Mesendoderm (in vitro differentiated cells): ENCODE measurements around the gene SEMA3A.
A peak's percentile ranks its signal among the peaks of the same experiment; 100 is the strongest.

Experiments
- DNase-seq: peaks from one replicate; pipeline ENCODE4 v3.0.0; 2013
- H2AK5ac ChIP-seq: 2 replicates; pipeline ENCODE4 v1.6.1; 2013; ENCODE audit warnings: low read length, inconsistent platforms
- H2BK120ac ChIP-seq: 2 replicates; pipeline ENCODE4 v1.6.1; 2013; ENCODE audit warnings: low read depth, mild to moderate bottlenecking, low read length, moderate library complexity, mixed read lengths
- H2BK15ac ChIP-seq: replicated peaks from 2 replicates; pipeline ENCODE4 v1.6.1; 2013; ENCODE audit warnings: low read depth, mild to moderate bottlenecking, moderate library complexity
- H2BK5ac ChIP-seq: 2 replicates; pipeline ENCODE4 v1.6.1; 2013; ENCODE audit warnings: low read length, inconsistent platforms
- H3K18ac ChIP-seq: 2 replicates; pipeline ENCODE4 v1.6.1; 2013; ENCODE audit warnings: mild to moderate bottlenecking, low read length, mixed read lengths
- H3K23ac ChIP-seq: one replicate; pipeline ENCODE4 v1.6.1; 2013; ENCODE audit warnings: low read length
- H3K27ac ChIP-seq: 2 replicates; pipeline ENCODE4 v1.5.1; 2013; ENCODE audit warnings: low read depth, mild to moderate bottlenecking, inconsistent platforms, low read length, moderate library complexity
- H3K27me3 ChIP-seq: 2 replicates; pipeline ENCODE4 v1.6.1; 2013; ENCODE audit warnings: low read length, control low read depth, mild to moderate bottlenecking, inconsistent platforms; ENCODE audit not compliant: insufficient read depth, poor library complexity
- H3K36me3 ChIP-seq: 2 replicates; pipeline ENCODE4 v1.6.1; 2013; ENCODE audit warnings: low read length, inconsistent platforms; ENCODE audit not compliant: control insufficient read depth, insufficient read depth
- H3K4ac ChIP-seq: one replicate; pipeline ENCODE4 v1.6.1; 2013; ENCODE audit warnings: low read depth, mild to moderate bottlenecking, low read length, moderate library complexity
- H3K4me1 ChIP-seq: 2 replicates; pipeline ENCODE4 v1.6.1; 2013; ENCODE audit warnings: low read depth, low read length, inconsistent platforms; ENCODE audit not compliant: control insufficient read depth
- H3K4me2 ChIP-seq: 2 replicates; pipeline ENCODE4 v1.6.1; 2013; ENCODE audit warnings: low read length
- H3K4me3 ChIP-seq: 2 replicates; pipeline ENCODE4 v1.5.1; 2013; ENCODE audit warnings: mild to moderate bottlenecking, low read length
- H3K56ac ChIP-seq: one replicate; pipeline ENCODE4 v1.6.1; 2013; ENCODE audit warnings: low read length
- H3K79me1 ChIP-seq: 2 replicates; pipeline ENCODE4 v1.6.1; 2013; ENCODE audit warnings: low read length, inconsistent platforms
- H3K79me2 ChIP-seq: 2 replicates; pipeline ENCODE4 v1.6.1; 2013; ENCODE audit warnings: mild to moderate bottlenecking, low read length; ENCODE audit not compliant: control insufficient read depth, insufficient read depth
- H3K9ac ChIP-seq: 2 replicates; pipeline ENCODE4 v1.6.1; 2013; ENCODE audit warnings: low read length, inconsistent platforms
- H4K5ac ChIP-seq: one replicate; pipeline ENCODE4 v1.6.1; 2013; ENCODE audit warnings: low read length
- H4K8ac ChIP-seq: one replicate; pipeline ENCODE4 v1.6.1; 2013; ENCODE audit warnings: low read depth, mild to moderate bottlenecking, control low read depth, low read length, moderate library complexity
- WGBS: extraction: QIAGEN DNeasy Blood & Tissue Kit; methylation state at CpG from one replicate; pipeline ENCODE4 v1.1.7; 2013; ENCODE audit warnings: low lambda C conversion rate, missing lambda C conversion rate; ENCODE audit not compliant: insufficient coverage; ENCODE audit errors: extremely low coverage; 5-methylcytosine and 5-hydroxymethylcytosine counted together

SEMA3A gene

DNA sequence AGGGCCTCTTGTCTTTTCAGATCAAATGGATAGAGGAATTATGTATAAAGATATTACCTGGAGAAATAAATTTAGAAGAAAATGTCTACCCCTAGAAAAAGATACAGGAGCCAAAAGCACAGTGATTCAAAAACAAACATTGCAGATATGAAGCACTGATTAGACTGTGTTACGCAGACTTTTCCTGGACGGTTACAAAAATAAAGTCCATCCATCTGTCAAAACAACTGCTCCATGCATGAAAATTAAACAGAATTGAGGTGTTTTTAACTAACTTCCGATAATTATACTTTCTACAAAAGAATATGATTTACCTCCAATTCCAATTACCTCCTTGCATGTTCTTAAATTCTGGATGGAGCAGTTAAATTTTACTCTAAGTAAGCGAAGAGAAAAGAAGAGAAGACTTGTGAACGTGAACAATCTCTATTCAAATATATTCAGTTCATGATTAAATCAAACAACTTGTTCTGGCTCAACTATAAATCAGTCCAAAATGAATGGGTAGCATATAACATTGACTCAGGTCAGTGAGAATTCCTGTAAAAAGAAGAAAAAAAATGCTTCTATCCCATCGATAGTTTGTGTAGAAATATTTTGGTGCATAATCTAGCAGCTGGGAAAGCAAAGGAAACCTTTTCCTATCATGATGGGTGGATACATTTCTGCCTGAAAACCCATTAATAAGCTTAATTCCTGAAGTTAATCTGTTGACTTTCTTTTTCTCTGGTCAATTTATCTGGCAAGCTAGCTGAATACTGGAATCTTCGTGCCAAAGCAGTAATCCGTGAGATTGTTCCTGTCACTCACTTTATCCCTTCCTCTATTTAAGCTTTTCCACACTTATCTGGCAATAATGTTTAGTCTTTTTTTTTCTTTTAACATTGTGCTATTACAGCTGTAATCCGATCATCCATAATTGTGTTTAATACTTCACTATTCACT, 80.4 kb downstream of the SEMA3A start:
- DNase-seq, result no peak
- WGBS, result 100% methylated on average over 1 of the region's 9 CpGs
- no peak overlapping the region for H3K18ac ChIP-seq

GRCh38 chr7:84113286-84113685, 81.3 kb downstream of the SEMA3A start:
- H3K27me3 ChIP-seq, result no peaks in the 10 kb centered on the region
- no peak overlapping the region for H2AK5ac ChIP-seq
- no peaks in the 10 kb centered on the region for H3K36me3 ChIP-seq
- no peak overlapping the region for H3K4ac ChIP-seq
- no CpG with 5 or more reads among the region's 2 CpGs for WGBS
- no peak overlapping the region for H3K27ac ChIP-seq
- H3K79me1 ChIP-seq, result no peaks in the 10 kb centered on the region
- H3K56ac ChIP-seq, result no peak overlapping the region
- H3K4me2 ChIP-seq, result no peak overlapping the region
- no peak for DNase-seq
- H3K18ac ChIP-seq, result no peak overlapping the region
- H2BK120ac ChIP-seq, result no peak overlapping the region
- peaks cover 3% of the 10 kb centered on the region for H3K4me1 ChIP-seq
- H4K8ac ChIP-seq, result no peak overlapping the region
- peak overlapping the region; percentile 36 for H2BK15ac ChIP-seq
- H2BK5ac ChIP-seq, result no peak overlapping the region
- no peak overlapping the region for H3K4me3 ChIP-seq
- no peak overlapping the region for H3K23ac ChIP-seq
- no peak overlapping the region for H4K5ac ChIP-seq
- no peak overlapping the region for H3K9ac ChIP-seq
- H3K79me2 ChIP-seq, result no peaks in the 10 kb centered on the region

More for the DNA sequence above, 80.4 kb downstream of the SEMA3A start:
- H3K23ac ChIP-seq, result no peak overlapping the region
- no peak overlapping the region for H2BK5ac ChIP-seq
- no peak overlapping the region for H2AK5ac ChIP-seq
- no peaks in the 10 kb centered on the region for H3K36me3 ChIP-seq
- no peak overlapping the region for H2BK15ac ChIP-seq
- H3K4me2 ChIP-seq, result no peak overlapping the region
- no peak overlapping the region for H4K5ac ChIP-seq
- peaks cover 3% of the 10 kb centered on the region for H3K4me1 ChIP-seq
- H3K4me3 ChIP-seq, result no peak overlapping the region
- no peak overlapping the region for H3K9ac ChIP-seq
- H3K56ac ChIP-seq, result no peak overlapping the region
- H2BK120ac ChIP-seq, result no peak overlapping the region
- H3K79me2 ChIP-seq, result no peaks in the 10 kb centered on the region
- H4K8ac ChIP-seq, result no peak overlapping the region
- H3K79me1 ChIP-seq, result no peaks in the 10 kb centered on the region
- H3K27ac ChIP-seq, result no peak overlapping the region
- H3K4ac ChIP-seq, result no peak overlapping the region
- H3K27me3 ChIP-seq, result no peaks in the 10 kb centered on the region

GRCh38 chr7:84112771-84113170, 81.8 kb downstream of the SEMA3A start:
- H2BK5ac ChIP-seq, result no peak overlapping the region
- H3K18ac ChIP-seq, result peak overlapping the region; percentile 60
- no peaks in the 10 kb centered on the region for H3K36me3 ChIP-seq
- no peaks in the 10 kb centered on the region for H3K79me1 ChIP-seq
- peak; percentile 53 for DNase-seq
- H2BK15ac ChIP-seq, result peak overlapping the region; percentile 6
- no peak overlapping the region for H3K56ac ChIP-seq
- H3K79me2 ChIP-seq, result no peaks in the 10 kb centered on the region
- H4K8ac ChIP-seq, result no peak overlapping the region
- no peak overlapping the region for H3K4me3 ChIP-seq
- H3K27me3 ChIP-seq, result no peaks in the 10 kb centered on the region
- H3K4ac ChIP-seq, result no peak overlapping the region
- H2BK120ac ChIP-seq, result no peak overlapping the region
- H4K5ac ChIP-seq, result no peak overlapping the region
- no peak overlapping the region for H3K9ac ChIP-seq
- no peak overlapping the region for H2AK5ac ChIP-seq
- H3K27ac ChIP-seq, result no peak overlapping the region
- H3K23ac ChIP-seq, result no peak overlapping the region
- WGBS, result no CpG with 5 or more reads among the region's 1 CpG
- H3K4me2 ChIP-seq, result no peak overlapping the region
- peaks cover 3% of the 10 kb centered on the region for H3K4me1 ChIP-seq

DNA sequence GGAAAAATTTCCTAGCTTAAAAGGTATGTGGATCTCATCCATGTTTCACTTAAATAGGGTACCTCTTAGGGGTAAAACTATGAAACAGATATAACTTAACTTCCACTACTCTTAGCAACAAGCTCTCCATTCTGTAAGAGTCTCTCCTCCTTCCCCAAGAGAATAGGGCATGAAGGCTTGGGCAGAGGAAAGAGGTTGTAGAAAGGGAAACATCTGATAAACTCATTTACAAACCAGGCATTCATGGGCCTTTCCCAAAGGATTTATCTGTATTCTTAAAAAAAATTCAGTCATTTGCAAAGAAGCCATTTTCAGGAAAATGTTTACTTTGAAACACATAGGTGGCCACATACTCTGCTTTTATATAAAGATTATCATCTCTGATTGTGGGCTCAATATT, 82.7 kb downstream of the SEMA3A start:
- no peak overlapping the region for H3K9ac ChIP-seq
- H3K23ac ChIP-seq, result no peak overlapping the region
- H2BK15ac ChIP-seq, result no peak overlapping the region
- no peak overlapping the region for H3K4me3 ChIP-seq
- H3K79me2 ChIP-seq, result no peaks in the 10 kb centered on the region
- peaks cover 3% of the 10 kb centered on the region for H3K4me1 ChIP-seq
- H2AK5ac ChIP-seq, result no peak overlapping the region
- no peak overlapping the region for H2BK5ac ChIP-seq
- no peak overlapping the region for H3K56ac ChIP-seq
- no peak for DNase-seq
- no peaks in the 10 kb centered on the region for H3K79me1 ChIP-seq
- H3K18ac ChIP-seq, result no peak overlapping the region
- no peak overlapping the region for H3K4me2 ChIP-seq
- no peaks in the 10 kb centered on the region for H3K27me3 ChIP-seq
- H3K36me3 ChIP-seq, result no peaks in the 10 kb centered on the region
- H4K8ac ChIP-seq, result no peak overlapping the region
- H4K5ac ChIP-seq, result no peak overlapping the region
- no peak overlapping the region for H3K4ac ChIP-seq
- no peak overlapping the region for H3K27ac ChIP-seq
- no peak overlapping the region for H2BK120ac ChIP-seq

DNA sequence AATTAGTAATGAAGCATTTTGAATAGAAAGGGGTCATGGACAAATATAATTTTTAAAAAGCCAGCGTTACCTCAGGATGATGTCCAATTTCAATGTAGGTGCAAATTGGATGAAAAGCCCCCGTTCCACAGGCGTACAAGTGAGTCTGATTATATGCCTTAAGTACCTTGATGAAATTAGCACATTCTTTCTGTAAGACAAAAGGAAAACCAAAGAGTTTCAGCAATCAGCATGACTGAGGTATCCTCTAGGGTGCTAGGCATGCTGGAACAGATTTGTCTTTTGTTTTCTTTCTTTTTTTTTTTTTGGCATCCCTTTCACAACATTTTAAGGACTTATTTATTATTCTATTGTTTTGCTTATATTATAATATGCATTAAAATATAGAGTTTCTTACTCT, 84.2 kb downstream of the SEMA3A start:
- H4K8ac ChIP-seq, result no peak overlapping the region
- no peak overlapping the region for H3K27ac ChIP-seq
- peak; percentile 50 for DNase-seq
- no peak overlapping the region for H3K4me3 ChIP-seq
- no peak overlapping the region for H4K5ac ChIP-seq
- H3K36me3 ChIP-seq, result no peaks in the 10 kb centered on the region
- H3K9ac ChIP-seq, result no peak overlapping the region
- H2BK120ac ChIP-seq, result no peak overlapping the region
- peaks cover 3% of the 10 kb centered on the region for H3K4me1 ChIP-seq
- H3K79me2 ChIP-seq, result no peaks in the 10 kb centered on the region
- H2AK5ac ChIP-seq, result no peak overlapping the region
- no peak overlapping the region for H3K4me2 ChIP-seq
- no peak overlapping the region for H2BK5ac ChIP-seq
- H3K56ac ChIP-seq, result no peak overlapping the region
- no peak overlapping the region for H3K4ac ChIP-seq
- H3K23ac ChIP-seq, result no peak overlapping the region
- WGBS, result no CpG with 5 or more reads among the region's 3 CpGs
- no peaks in the 10 kb centered on the region for H3K27me3 ChIP-seq
- H2BK15ac ChIP-seq, result no peak overlapping the region
- no peak overlapping the region for H3K18ac ChIP-seq
- no peaks in the 10 kb centered on the region for H3K79me1 ChIP-seq

- Histone ChIP-seq H4K5ac (no peak overlapping the region), H2BK120ac (no peak overlapping the region), H3K79me1 (no peaks in the 10 kb centered on the region), H3K4me1 (peaks cover 3% of the 10 kb centered on the region), H4K8ac (no peak overlapping the region), H3K79me2 (no peaks in the 10 kb centered on the region), H3K27me3 (no peaks in the 10 kb centered on the region), H2BK5ac (no peak overlapping the region), H3K56ac (no peak overlapping the region), H3K4me2 (no peak overlapping the region), H3K27ac (no peak overlapping the region), H3K9ac (no peak overlapping the region), H3K23ac (no peak overlapping the region), H2AK5ac (no peak overlapping the region), H2BK15ac (no peak overlapping the region), H3K18ac (no peak overlapping the region), H3K36me3 (no peaks in the 10 kb centered on the region), H3K4me3 (no peak overlapping the region), H3K4ac (no peak overlapping the region)
- DNase-seq, result no peak
- WGBS, result no CpG with 5 or more reads among the region's 2 CpGs
These were observed 85.8 kb downstream of the SEMA3A start for GRCh38 chr7:84108787-84109186.
